ENCODE results near the gene GPR42.

GPR42 gene

DNA sequence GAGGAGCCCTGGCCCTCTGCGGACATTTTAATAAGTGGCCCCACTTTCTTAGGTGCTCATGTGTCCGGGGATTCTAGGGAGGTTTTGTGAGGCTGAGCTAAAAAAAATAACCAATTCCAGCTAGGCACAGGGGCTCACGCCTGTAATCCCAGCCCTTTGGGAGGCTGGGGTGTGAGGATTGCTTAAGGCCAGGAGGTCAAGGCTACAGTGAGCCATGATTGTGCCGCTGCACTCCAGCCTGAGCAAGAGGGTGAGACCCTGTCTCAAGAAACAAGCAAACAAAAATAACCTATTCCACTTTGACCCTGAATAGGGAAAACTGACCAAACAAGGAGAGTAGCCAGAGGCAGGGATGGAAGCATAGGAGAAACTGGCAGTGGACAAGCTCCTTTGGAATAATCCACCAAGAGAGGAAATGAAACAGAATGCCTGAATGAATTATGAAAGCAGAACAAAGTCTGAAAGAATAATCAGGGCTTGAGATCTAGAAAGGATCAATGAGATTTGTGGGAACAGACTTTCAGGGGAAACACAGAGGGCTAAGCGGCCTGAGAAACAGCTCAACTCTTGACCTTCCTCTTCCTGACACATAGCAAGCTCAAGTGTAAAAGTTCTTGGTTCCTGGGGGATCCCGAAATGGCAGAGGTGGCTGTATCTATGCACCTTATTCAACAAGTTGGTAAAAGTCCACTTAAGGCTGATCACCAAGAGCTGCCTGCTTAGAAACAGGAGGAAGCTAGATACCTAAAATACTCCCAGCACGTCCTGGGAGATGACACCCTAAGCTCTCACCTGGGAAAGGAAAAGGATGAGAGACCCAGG, 47.1 kb downstream of the GPR42 start:
- no peak overlapping the region for H3K4me3 ChIP-seq (ENCODE audit: low read depth, low read length)

DNA sequence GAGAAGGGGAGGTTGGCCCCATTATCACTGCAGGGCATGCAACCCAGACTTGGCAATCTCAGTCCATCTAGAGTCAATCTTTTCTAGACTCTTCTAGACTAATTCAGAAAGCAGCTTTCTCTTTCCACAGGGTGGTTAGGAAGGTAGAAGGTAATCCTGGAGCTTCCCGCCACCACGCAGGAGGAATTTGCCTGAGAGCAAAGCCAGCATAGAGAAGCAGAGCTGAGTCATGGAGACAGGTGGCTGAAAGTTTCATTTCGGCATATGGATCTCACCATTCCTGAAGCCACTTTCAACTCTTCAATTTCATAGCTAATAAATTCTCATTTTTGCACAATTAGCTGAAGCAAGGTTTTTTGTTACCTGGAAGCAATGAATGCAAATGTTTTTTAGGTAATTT, 48.2 kb downstream of the GPR42 start:
- no peak overlapping the region for H3K4me3 ChIP-seq (ENCODE audit: low read depth, low read length)

DNA sequence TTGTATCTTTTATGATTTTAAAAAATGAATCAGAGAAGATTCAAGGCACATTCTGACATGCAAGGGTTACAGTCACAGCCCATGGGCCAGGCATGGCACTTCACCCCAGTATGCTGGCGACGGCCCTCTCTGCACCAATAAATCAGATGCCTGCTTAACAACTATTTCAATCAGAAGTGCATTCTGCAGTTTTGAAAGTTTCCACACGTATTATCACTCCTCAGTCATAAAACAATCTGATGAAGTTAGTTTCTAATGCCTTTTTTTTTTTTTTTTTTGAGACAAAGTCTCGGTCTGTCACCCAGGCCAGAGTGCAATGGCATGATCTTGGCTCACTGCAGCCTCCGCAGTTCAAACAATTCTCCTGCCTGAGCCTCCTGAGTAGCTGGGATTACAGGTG, 48.9 kb downstream of the GPR42 start:
- no peak overlapping the region for H3K4me3 ChIP-seq (ENCODE audit: low read depth, low read length)

DNA sequence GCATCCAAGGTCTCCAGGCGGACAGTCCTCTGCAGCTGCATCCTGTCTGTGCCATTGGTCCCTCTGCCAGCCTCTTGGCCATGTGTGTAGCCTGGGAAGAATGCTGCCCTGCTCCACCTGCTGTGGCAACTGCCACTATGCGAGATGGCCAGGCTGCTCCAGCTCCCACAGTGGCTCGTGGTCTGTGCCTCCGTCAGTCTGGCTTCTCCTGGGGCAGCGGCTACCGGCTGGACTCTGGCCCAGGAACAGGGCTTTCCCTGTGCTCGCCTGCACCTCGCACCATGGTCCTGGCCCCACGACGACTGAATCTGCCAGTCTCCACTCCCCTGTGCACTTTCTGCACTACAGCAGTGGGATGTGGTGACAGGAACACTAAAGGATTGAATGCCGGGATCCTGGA, 50.5 kb downstream of the GPR42 start:
- H3K4me3 ChIP-seq (ENCODE audit: low read depth, low read length), result no peak overlapping the region
